HG02981 (cell line): ENCODE results near the gene CCRL2.

Experiments
- ATAC-seq: cut with Tn5 transposase; IDR thresholded peaks from one replicate; pipeline ENCODE4 v1.9.1; 2021; ENCODE audit warnings: mild to moderate bottlenecking, moderate library complexity; ENCODE audit not compliant: unreplicated experiment

Gene CCRL2

GRCh38 chr3:46455231-46456115, 48.4 kb downstream of the CCRL2 start:
- ATAC-seq: no peak

DNA sequence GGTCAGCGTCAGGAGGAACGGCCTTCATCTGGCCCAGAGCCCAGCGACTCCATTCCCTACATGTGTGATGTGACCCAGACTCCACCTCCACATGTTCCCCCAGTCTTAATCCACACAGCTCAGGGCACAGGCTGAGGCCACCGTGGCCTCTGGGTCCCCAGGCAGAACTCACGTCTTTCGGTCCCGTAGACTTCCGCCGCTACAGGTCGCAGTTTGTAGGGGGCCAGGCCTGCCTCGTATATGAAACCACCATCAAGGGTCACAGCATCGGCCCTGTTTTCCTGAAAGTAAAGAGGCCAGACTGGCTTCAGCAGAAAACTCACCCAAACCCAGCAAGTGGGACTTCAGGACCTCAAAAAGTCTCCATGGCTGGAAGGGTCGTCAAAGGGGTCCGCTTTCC, 49.1 kb downstream of the CCRL2 start:
- ATAC-seq: no peak
